ENCODE measurements around the gene RPS4Y2. TPM values are rescaled to one million over a fixed set of nuclear protein-coding genes. Genes with fewer than 3 reads are reported as not detected.

The RPS4Y2 gene
- polyA plus RNA-seq (ENCODE audit: insufficient read length in 4 of 4) = under 1 TPM in 2 of 4 donors, not detected in 2; 0.44 TPM

GRCh38 chrY:20755808-20756207 is at the start of gene RPS4Y2:
TSS of gene RPS4Y2 (plus strand) at chrY:20756108. CDS start at chrY:20756164, 56 bp downstream.
- DNase-seq (ENCODE audit: low read depth in 4 of 4, low spot score in 3 of 4) = no peak

DNA sequence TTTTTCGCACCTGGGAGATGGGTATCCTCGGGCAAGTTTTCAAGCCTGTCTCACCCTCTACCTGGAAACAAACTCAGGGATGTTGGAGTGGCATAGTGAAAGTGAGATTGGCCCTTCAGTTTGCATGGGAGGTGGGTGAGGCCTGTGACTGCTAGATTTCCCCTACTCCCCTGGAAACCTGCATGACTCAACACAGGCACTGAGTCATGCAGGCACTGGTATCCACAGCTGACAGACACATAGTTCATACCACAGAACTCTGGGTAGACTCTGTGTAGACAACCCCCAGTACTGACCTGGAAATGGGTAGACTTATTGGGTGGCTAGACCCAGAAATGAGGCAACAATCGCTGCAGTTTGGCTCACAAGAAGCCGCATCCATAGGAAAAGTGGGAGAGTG is 41.5 kb upstream of the RPS4Y2 start:
- DNase-seq (ENCODE audit: low read depth in 4 of 4, low spot score in 3 of 4) = no peak

DNA sequence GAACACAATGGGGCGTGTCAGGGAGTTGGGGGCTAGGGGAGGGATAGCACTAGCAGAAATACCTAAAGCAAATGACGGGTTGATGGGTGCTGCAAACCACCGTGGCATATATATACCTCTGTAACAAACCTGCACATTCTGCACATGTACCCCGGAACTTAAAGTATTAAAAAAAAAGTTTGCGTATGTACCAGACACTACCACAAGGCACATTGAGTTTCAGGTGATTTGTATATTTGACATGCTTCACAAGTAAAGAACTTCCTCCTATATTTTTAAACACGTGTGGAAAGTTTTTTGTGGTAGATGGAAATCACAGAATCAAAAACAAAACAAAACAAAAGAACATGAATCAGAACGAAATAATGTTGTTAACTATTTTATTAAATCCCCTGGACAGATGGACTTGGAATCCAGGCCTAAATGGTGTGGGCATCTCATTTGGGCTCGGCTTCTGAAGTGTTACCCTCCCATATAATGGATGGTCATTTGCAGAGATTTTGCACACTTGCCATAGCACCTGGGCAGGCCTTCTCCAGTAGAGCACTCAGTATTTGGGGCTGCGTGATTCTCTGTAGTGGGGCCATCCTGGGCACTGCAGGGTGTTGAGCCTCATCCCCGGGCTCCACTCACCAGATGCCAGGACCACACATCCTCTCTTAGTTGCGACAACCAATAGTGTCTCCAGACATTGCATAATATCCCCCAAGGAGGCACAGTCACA is 29.6 kb upstream of the RPS4Y2 start:
- no peak for DNase-seq (ENCODE audit: low read depth in 4 of 4, low spot score in 3 of 4)

DNA sequence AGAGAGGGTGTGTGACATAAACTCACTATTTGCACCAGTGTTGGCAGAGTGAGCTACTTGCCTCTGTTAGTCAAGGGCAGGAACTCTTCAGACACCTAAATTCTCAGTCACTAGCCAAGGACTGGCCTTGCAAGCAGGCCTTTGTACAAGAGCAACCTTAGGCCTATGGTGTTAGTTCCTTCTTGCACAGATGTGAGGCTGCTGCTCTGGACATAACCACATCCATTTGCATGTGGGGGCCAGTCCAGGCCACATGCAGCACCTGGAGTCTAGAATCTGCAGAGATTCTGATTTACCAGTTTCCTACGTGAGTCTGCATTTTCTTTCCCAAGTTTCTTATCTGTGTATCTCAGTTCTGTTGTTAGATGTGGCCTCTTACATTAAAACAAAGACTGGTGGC is 20.7 kb upstream of the RPS4Y2 start:
- DNase-seq (ENCODE audit: low read depth in 4 of 4, low spot score in 3 of 4) = no peak

DNA sequence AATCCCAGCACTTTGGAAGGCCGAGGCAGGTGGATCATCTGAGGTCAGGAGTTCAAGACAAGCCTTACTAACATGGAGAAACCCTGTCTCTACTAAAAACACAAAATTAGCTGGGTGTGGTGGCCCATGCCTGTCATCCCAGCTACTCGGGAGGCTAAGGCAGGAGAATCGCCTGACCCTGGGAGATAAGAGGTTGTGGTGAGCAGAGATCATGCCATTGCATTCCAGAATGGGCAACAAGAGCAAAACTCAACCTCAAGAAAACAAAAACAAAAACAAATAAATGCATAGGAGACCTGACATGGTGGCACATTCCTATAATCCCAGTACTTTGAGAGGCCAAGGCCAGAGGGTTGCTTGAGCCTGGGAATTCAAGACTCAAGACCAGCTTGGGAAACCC is 16.1 kb upstream of the RPS4Y2 start:
- no peak for DNase-seq (ENCODE audit: low read depth in 4 of 4, low spot score in 3 of 4)

GRCh38 chrY:20740609-20741008 is 15.3 kb upstream of the RPS4Y2 start:
- no peak for DNase-seq (ENCODE audit: low read depth in 4 of 4, low spot score in 3 of 4)

GRCh38 chrY:20745060-20745459 is 10.8 kb upstream of the RPS4Y2 start:
- no peak for DNase-seq (ENCODE audit: low read depth in 4 of 4, low spot score in 3 of 4)

DNA sequence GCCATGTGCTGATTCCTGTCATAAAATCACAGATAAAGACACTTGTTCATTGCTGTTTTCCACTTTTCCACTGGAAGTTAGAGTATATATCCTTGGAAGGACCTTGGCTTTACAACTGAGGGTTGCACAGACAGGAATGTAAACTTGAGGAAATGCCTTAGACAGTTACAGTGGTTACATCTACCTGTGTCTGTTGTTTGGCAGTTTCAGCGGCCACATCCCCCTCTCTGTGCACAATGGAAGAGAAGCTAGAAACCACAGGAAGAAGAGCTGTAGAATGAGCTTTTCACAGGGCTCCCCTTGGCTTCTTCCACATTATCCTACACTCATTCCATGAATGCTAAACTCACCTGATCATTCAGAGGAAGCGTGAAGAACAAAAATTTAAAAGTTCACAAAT is 9.0 kb upstream of the RPS4Y2 start:
- no peak for DNase-seq (ENCODE audit: low read depth in 4 of 4, low spot score in 3 of 4)

GRCh38 chrY:20763869-20764268 is 8.0 kb downstream of the RPS4Y2 start:
- DNase-seq (ENCODE audit: low read depth in 4 of 4, low spot score in 3 of 4) = no peak

- DNase-seq (ENCODE audit: low read depth in 4 of 4, low spot score in 3 of 4) = no peak
Measured at GRCh38 chrY:20765117-20765516, 9.2 kb downstream of the RPS4Y2 start.

- no peak for DNase-seq (ENCODE audit: low read depth in 4 of 4, low spot score in 3 of 4)
Measured at GRCh38 chrY:20770755-20771154, 14.8 kb downstream of the RPS4Y2 start.

DNA sequence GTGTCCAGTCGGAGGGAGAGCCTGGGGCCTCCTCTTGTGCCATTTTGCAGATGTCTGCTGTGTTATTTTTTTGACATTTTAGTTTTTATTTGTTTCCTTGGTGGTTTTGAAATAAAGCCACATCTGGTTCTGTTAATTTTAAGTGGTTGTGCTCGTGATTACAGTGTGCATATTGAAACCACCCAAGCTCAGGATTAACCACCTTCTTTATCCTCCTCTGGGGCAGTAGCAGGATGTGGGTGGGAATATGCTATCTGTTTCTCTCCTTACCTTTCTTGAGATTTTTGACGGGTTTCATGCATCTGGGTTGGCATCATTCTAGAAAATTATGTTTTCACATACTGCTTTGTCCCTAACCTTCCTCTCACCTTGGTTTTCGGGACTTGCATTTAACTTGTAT is 20.2 kb downstream of the RPS4Y2 start:
- DNase-seq (ENCODE audit: low read depth in 4 of 4, low spot score in 3 of 4) = no peak

DNA sequence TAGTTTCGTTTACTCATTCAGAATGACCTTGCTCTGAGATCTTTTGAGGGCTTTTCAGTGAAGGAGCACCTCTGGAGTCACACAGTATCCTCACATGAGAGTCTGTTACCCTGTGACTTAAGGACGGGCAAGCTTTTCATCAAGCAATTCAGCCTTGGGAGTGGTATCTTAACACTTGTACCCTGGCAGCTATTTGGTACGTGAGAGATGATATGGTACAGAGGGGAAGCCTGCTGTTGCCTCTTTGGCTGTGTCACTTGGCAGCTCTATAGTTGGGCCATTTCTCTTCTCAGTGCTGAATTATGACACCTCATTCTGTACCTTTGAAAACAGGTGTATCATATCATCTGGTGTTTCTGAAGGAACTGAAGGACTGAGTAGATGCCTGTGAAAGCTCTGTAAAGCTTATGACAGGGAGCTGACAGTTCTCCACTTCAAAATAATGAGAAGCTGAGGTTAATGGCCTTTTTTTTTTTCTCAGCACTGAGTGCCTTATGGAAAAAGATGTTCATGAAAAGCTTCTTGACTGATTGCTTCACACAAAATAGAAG is 24.3 kb downstream of the RPS4Y2 start:
- DNase-seq (ENCODE audit: low read depth in 4 of 4, low spot score in 3 of 4) = no peak

DNA sequence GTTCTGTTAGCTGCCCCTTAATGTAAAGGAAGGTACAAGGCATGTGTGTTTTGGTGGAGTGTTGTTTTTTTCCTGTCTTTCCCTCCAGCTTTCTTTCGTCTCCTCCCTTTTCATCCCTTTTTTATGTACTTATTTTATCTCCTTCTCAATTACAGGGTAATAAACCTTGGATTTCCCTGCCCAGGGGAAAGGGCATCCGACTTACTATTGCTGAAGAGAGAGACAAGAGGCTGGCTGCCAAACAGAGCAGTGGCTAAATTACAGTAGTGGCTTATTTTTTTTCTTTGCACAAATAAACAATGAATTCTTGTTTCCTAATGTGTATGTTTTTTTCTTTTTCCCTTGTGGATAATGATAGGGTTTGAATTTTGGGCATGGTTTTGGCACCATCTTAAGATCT is 24.9 kb downstream of the RPS4Y2 start:
- no peak for DNase-seq (ENCODE audit: low read depth in 4 of 4, low spot score in 3 of 4)

DNA sequence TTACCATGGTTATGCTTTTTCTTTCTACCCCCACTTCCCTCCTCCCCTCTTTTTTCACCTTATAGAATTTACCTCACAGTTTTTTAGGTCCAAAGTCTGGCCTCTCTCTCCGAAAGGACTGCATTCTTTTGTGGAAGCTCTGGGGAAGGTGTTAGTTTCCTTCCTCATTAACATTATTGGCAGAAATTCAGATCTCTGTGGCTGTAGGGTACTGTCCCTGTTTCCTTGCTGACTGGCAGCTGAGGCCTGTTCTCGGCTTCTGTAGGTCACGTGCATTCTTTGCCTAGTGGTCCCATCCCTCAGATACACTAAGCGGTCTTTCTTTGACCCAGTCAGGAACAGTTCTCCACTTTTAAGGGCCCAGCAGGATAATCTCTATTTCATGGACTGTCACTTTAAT is 25.5 kb downstream of the RPS4Y2 start:
- no peak for DNase-seq (ENCODE audit: low read depth in 4 of 4, low spot score in 3 of 4)

DNA sequence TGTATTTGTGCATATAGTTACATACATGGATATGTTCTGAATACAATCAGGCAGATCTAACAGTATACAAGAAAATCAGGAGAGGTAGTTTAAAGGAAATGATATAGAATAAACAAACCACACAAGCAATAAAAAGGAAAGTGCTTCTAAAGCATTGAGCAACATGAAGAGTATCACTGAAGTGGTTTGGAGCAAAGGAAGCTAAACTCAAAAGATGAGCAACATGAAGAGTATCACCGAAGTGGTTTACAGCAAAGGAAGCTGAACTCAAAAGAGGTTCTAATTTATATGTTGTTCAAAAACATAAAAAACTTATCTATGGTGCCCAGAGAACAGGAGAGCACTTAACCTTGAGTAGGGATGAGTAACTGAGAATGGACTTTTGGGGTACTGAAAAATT is 29.1 kb downstream of the RPS4Y2 start:
- DNase-seq (ENCODE audit: low read depth in 4 of 4, low spot score in 3 of 4) = no peak

DNA sequence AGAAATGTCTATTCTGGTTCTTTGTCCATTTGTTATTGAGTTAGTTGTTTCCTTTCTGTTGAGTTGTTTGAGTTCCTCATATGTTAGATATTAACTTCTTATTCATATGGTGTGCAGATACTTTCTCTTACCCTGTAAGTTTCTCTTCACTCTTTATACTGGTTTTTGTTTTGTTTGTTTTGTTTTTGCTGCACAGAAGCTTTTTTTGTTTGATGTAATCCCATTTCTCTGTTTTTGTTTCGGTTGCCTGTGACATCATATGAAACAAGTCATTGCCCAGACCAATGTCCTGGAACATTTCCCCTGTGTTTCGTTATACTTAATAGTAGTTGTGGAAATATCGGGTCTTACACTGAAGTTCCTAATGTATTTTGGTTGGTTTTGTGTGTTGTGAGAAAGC is 31.2 kb downstream of the RPS4Y2 start:
- no peak for DNase-seq (ENCODE audit: low read depth in 4 of 4, low spot score in 3 of 4)

GRCh38 chrY:20798351-20799049 is 42.6 kb downstream of the RPS4Y2 start:
- DNase-seq (ENCODE audit: low read depth in 4 of 4, low spot score in 3 of 4) = no peak

GRCh38 chrY:20802659-20803058 is 46.8 kb downstream of the RPS4Y2 start:
- DNase-seq (ENCODE audit: low read depth in 4 of 4, low spot score in 3 of 4) = no peak

DNA sequence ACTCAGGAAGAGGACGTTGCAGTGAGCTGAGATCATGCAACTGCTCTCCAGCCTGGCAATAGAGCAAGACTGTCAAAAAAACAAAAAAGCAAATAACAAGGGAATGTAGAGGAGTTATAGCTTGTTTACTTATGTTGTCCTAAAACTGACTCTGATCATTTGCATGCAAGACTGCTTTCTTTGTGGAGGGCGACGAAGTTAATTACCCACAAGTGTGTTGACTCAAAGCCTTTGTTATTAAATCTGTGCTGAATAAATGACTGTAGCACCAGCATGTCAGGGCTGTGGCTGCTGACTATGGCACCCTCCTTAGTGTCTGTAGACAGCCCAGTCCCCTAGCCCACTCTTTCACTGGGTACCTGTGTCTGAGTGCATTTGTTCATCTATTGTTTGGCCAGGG is 50.3 kb downstream of the RPS4Y2 start:
- DNase-seq (ENCODE audit: low read depth in 4 of 4, low spot score in 3 of 4) = no peak

DNA sequence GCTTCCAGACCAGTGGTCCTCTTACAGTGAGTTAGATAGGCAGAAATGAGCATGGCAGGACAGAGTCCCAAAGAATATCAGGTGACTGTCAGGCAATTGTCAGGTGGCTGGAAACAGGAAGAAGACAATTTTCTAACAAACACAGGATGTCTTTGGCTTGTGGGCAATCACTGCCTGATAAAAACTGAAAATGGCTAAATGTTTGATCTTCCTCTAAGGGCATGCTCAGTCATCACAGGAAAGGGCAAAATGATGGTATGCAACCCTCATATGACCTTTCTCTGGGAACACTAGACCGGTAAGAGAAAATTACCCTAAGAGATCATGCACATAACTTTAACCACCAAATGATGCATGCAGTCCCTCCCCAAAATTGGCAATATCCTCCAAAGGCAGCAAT is 57.6 kb downstream of the RPS4Y2 start:
- DNase-seq (ENCODE audit: low read depth in 4 of 4, low spot score in 3 of 4) = no peak

DNA sequence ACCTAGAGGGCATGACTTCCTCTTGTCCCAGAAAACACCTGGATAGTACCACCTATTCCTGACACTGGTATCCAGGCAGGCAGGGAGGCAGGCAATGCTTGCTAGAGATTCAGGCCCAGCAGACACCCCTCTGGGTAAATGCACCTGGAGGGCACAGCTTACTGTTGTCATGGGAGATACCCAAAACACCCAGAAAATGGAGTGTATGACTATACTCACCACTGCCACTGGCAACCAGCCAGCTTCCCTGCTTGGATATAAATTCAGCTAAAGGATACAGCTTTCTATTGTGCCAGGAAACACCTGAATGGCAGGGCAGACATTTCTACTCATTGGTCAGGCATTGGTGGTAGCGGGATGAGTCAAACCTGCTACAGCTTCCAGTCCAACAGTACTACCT is 58.9 kb downstream of the RPS4Y2 start:
- no peak for DNase-seq (ENCODE audit: low read depth in 4 of 4, low spot score in 3 of 4)

Data from right renal pelvis (tissue), 4 donors.